Measurements from ENCODE around the gene ENPP4.

The ENPP4 gene

GRCh38 chr6:46184114-46184513 is 54.3 kb downstream of the ENPP4 start:
- TF ChIP-seq, protein P1, sequence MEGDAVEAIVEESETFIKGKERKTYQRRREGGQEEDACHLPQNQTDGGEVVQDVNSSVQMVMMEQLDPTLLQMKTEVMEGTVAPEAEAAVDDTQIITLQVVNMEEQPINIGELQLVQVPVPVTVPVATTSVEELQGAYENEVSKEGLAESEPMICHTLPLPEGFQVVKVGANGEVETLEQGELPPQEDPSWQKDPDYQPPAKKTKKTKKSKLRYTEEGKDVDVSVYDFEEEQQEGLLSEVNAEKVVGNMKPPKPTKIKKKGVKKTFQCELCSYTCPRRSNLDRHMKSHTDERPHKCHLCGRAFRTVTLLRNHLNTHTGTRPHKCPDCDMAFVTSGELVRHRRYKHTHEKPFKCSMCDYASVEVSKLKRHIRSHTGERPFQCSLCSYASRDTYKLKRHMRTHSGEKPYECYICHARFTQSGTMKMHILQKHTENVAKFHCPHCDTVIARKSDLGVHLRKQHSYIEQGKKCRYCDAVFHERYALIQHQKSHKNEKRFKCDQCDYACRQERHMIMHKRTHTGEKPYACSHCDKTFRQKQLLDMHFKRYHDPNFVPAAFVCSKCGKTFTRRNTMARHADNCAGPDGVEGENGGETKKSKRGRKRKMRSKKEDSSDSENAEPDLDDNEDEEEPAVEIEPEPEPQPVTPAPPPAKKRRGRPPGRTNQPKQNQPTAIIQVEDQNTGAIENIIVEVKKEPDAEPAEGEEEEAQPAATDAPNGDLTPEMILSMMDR (IDR thresholded peaks at IDR 0.05; ENCODE audit: borderline replicate concordance, insufficient read depth, low read depth, low read length) = no peak
- H3K4me3 ChIP-seq (ENCODE audit: low read depth, low read length) = no peak overlapping the region

- TF ChIP-seq, protein P1 (IDR thresholded peaks at IDR 0.05; ENCODE audit: borderline replicate concordance, insufficient read depth, low read depth, low read length) = no peak
- H3K4me3 ChIP-seq (ENCODE audit: low read depth, low read length) = no peak overlapping the region
Measured at GRCh38 chr6:46186583-46186982, 56.8 kb downstream of the ENPP4 start.

DNA sequence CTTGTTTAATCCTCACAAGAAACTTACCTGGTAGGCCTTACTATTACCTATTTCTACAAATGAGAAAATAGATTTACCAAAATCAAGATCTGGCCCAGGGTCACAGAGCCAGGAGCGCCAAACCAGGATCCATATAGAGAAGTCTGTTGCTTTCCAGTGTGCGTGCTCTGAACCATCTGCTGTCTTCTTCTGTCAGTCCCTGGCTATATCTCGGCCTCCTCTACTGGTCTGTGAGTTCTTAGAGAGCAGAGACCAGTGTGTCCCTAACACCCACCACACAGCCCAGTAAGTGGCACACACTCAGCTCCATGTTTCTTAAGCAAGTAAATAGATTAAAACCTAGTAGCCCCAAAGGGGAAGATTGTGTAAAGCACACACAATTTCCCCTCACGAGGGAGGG is 59.9 kb downstream of the ENPP4 start:
- TF ChIP-seq, protein P1 (IDR thresholded peaks at IDR 0.05; ENCODE audit: borderline replicate concordance, insufficient read depth, low read depth, low read length) = no peak

DNA sequence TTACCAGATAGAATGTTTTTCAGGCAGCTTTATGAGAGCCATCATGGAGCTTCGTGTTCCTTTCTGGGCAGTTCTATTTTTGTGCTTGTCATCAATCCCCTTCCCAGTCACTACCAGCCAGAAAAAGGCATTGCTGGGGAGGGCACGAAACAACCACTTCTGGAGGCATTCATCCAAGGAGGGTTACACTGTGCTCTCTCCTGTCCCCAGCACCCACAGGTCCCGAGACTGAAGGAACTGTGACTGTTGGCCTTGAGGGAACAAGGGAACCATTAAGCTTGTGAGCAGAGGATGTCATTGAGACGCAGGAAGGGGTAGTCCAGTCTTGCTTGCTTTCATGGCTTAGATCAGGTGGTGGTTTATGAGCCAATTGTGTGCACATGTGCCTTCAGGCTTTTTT is 61.1 kb downstream of the ENPP4 start:
- TF ChIP-seq, protein P1 (IDR thresholded peaks at IDR 0.05; ENCODE audit: borderline replicate concordance, insufficient read depth, low read depth, low read length) = no peak
- no peak overlapping the region for H3K4me3 ChIP-seq (ENCODE audit: low read depth, low read length)

More for the DNA sequence above, 59.9 kb downstream of the ENPP4 start:
- no peak overlapping the region for H3K4me3 ChIP-seq (ENCODE audit: low read depth, low read length)

GRCh38 chr6:46191961-46192360 is 62.2 kb downstream of the ENPP4 start:
- H3K4me3 ChIP-seq (ENCODE audit: low read depth, low read length) = no peak overlapping the region

More at GRCh38 chr6:46191961-46192360, 62.2 kb downstream of the ENPP4 start:
- TF ChIP-seq, protein P1 (IDR thresholded peaks at IDR 0.05; ENCODE audit: borderline replicate concordance, insufficient read depth, low read depth, low read length) = no peak
